Measurements from ENCODE around the gene KRTAP9-8. TPM values are rescaled to one million over a fixed set of nuclear protein-coding genes. Genes with fewer than 3 reads are reported as not detected.

The KRTAP9-8 gene
- total and polyA plus RNA-seq, 2 of the 8 experiments (the other 6 are each of a cell fraction or from before 2014, with no cell fraction given), result not detected

- TF ChIP-seq NRF1 (IDR thresholded peaks at IDR 0.05; ENCODE audit: low read depth, low read length) (no peak), TAF1 (IDR thresholded peaks at IDR 0.05; ENCODE audit: low read depth, low read length) (no peak), TCF12 (IDR thresholded peaks at IDR 0.05; ENCODE audit: low read depth, low read length) (no peak), CBX8 (IDR thresholded peaks at IDR 0.05; ENCODE audit: borderline replicate concordance, low read depth, low read length) (no peak), USF2 (IDR thresholded peaks at IDR 0.05; ENCODE audit: low read length) (no peak), BACH1 (IDR thresholded peaks at IDR 0.05; ENCODE audit: low read length) (no peak)
These were observed 14.0 kb upstream of the KRTAP9-8 start (continued) for GRCh38 chr17:41223821-41224220.

All from H1 (cell line).